IPS-18c (cell line): ENCODE measurements around the gene FBXW10.
"Not testable (repeated sequence)": the region's sequence is repeated elsewhere in the genome, so short reads cannot be mapped to it uniquely, and the experiment has no call there.

ENCODE experiments used
- H3K4me3 ChIP-seq: 2 replicates; pipeline ENCODE4 v1.7.0; 2013; ENCODE audit warnings: low read depth, mild to moderate bottlenecking, low read length, moderate library complexity; ENCODE audit not compliant: insufficient read depth
- H3K9me3 ChIP-seq: one replicate; pipeline ENCODE4 v1.6.1; 2013; ENCODE audit warnings: mild to moderate bottlenecking, low read length, moderate library complexity; ENCODE audit not compliant: control insufficient read depth, insufficient read depth

Gene FBXW10

DNA sequence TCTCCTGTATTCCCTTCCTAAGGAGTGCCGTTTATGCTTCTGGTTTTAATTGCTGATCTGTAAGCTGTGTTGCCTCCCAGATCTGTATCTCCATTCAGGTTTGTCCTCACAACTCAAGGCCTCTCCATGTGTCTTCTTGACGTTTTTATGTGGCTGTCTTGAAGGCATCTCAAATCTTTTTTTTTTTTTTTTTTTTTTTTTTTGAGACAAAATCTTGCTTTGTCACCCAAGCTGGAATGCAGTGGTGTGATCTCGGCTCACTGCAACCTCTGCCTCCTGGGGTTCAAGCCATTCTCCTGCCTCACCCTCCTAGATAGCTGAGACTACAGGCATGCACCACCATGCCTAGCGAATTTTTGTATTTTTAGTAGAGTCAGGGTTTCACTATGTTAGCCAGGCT is 51.0 kb downstream of the FBXW10 start:
- H3K9me3 ChIP-seq, H3K4me3 ChIP-seq: not testable (repeated sequence)

GRCh38 chr17:18796887-18797286 is 53.0 kb downstream of the FBXW10 start:
- H3K4me3 ChIP-seq, H3K9me3 ChIP-seq: not testable (repeated sequence)

GRCh38 chr17:18803458-18804245 is 59.8 kb downstream of the FBXW10 start:
- not testable (repeated sequence) for H3K4me3 ChIP-seq, H3K9me3 ChIP-seq

DNA sequence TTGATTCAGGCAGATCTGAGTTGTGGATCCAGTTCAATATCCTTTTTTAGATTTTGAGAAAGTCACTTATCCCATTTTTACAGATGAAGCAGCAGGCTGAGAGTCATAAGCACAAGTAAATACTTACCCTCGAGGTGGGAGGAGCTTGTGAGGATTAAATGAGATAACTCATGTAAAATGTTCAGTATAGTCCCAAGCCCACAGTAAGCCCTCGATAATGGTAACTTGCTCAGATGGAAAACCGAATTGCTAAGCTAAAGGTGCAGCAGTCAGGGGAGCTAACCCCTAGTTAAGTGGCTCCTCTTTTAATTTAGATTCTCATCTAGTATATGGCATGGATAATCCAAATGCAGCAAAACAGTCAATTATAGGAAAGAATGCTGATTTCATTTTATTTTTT is 72.1 kb downstream of the FBXW10 start:
- not testable (repeated sequence) for H3K9me3 ChIP-seq, H3K4me3 ChIP-seq

- H3K9me3 ChIP-seq, H3K4me3 ChIP-seq: not testable (repeated sequence)
Observed at GRCh38 chr17:18816489-18817371, 72.9 kb downstream of the FBXW10 start.

DNA sequence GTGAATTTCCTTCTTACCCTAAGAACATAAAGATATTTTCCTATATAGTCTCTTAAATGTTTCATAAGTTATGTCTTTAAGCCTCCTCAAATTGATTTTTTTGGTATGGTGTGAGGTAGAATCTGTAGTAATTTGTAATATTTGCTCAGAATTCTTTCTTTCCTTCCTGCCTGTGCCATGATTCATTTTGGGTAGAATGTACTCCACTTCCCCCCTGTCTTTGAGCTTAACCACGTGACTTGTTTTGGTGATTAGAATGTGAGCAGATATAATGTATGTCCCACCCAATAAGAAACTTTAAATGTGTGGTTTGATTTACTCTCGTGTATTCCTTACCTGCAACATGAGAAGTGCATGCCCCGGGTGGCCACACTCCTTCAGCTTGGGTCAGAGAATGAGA is 77.6 kb downstream of the FBXW10 start:
- not testable (repeated sequence) for H3K9me3 ChIP-seq, H3K4me3 ChIP-seq

DNA sequence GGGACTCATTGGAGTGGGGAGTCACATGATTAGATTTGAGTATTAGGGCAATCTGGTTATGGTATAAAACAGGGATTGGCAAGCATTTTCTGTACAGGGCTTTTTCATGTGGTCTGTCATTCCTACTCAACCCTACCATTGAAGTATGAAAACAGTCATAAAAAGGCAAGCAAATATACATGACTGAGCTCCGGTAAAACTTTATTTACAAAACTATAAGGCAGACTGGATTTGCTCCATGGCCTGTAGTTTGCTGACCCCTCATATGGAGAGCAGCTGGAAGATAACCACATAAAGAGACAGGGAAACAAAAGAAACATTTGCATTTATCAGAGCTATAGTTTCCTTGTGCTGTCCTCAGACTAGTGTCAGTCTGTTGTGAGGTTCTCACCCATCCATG is 83.8 kb downstream of the FBXW10 start:
- H3K9me3 ChIP-seq, H3K4me3 ChIP-seq: not testable (repeated sequence)
